Keratinocyte (primary cell): ENCODE data around the gene EPS8L2. TPM values are rescaled to one million over a fixed set of nuclear protein-coding genes. Genes with fewer than 3 reads are reported as not detected.

Experiments used
- DNase-seq: peaks from one replicate; pipeline ENCODE4 v3.0.0-alpha.2; 2011; ENCODE audit warnings: low read depth, missing footprints, low spot score
- FAIRE-seq: peaks from 2 replicates; lab custom pipeline; 2011; peaks lifted over from hg19 to GRCh38; lab: Jason Lieb, UNC
- H2AFZ ChIP-seq: 2 replicates; pipeline ENCODE4 v1.6.0; 2012; ENCODE audit warnings: low read length, control low read depth, inconsistent platforms; ENCODE audit not compliant: control insufficient read depth
- H3K27ac ChIP-seq: 2 replicates; pipeline ENCODE4 v1.5.1; 2011; ENCODE audit warnings: low read length; ENCODE audit not compliant: control insufficient read depth, insufficient read depth
- H3K27me3 ChIP-seq: 3 replicates; pipeline ENCODE4 v1.6.0; 2011; ENCODE audit warnings: low read length; ENCODE audit not compliant: control insufficient read depth, insufficient read depth; ENCODE audit errors: extremely low read depth
- H3K36me3 ChIP-seq, 2 experiments: 2 replicates in 1 of 2; 3 replicates in 1 of 2; pipeline ENCODE4 v1.5.1; 2011; ENCODE audit warnings: low read length in 2 of 2, mild to moderate bottlenecking in 1 of 2; ENCODE audit not compliant: control insufficient read depth in 2 of 2, insufficient read depth in 2 of 2; ENCODE audit errors: extremely low read depth in 1 of 2
- H3K4me1 ChIP-seq: 3 replicates; pipeline ENCODE4 v1.5.1; 2011; ENCODE audit warnings: low read length; ENCODE audit not compliant: control insufficient read depth, insufficient read depth; ENCODE audit errors: extremely low read depth
- H3K4me2 ChIP-seq: 3 replicates; pipeline ENCODE4 v1.6.0; 2011; ENCODE audit warnings: low read depth, low read length; ENCODE audit not compliant: control insufficient read depth, insufficient read depth; ENCODE audit errors: extremely low read depth
- H3K4me3 ChIP-seq, 3 experiments: fragments of 200-600 bp in 1 of 3; sonication (generic) in 1 of 3; 2 replicates in 2 of 3; 3 replicates in 1 of 3; pipeline ENCODE4 v1.5.1; 2011 to 2016; ENCODE audit warnings: low read length in 3 of 3, mild to moderate bottlenecking in 3 of 3, control low read depth in 2 of 3, inconsistent platforms in 1 of 3, low read depth in 1 of 3, mixed read lengths in 1 of 3, mixed run types in 1 of 3, moderate library complexity in 1 of 3; ENCODE audit not compliant: control insufficient read depth in 2 of 3, insufficient read depth in 2 of 3; ENCODE audit errors: extremely low read depth in 1 of 3
- H3K79me2 ChIP-seq: 2 replicates; pipeline ENCODE4 v1.6.0; 2012; ENCODE audit warnings: low read length; ENCODE audit not compliant: control insufficient read depth, insufficient read depth
- H3K9ac ChIP-seq: 3 replicates; pipeline ENCODE4 v1.6.0; 2011; ENCODE audit warnings: low read length; ENCODE audit not compliant: control insufficient read depth, insufficient read depth; ENCODE audit errors: extremely low read depth
- H3K9me1 ChIP-seq: 3 replicates; pipeline ENCODE4 v1.6.0; 2011; ENCODE audit warnings: low read length; ENCODE audit not compliant: control insufficient read depth, insufficient read depth; ENCODE audit errors: extremely low read depth
- H3K9me3 ChIP-seq: 2 replicates; pipeline ENCODE4 v1.5.1; 2012; ENCODE audit warnings: low read depth, low read length; ENCODE audit not compliant: control insufficient read depth
- H4K20me1 ChIP-seq: 3 replicates; pipeline ENCODE4 v1.6.0; 2011; ENCODE audit warnings: low read length; ENCODE audit not compliant: control insufficient read depth, insufficient read depth; ENCODE audit errors: extremely low read depth
- CTCF ChIP-seq, 3 experiments: IDR thresholded peaks in 1 of 3; conservative IDR thresholded peaks in 1 of 3; optimal IDR thresholded peaks in 1 of 3; 2 replicates in 2 of 3; 3 replicates in 1 of 3; pipeline versions ENCODE3 to v1.5.1; 2011; ENCODE audit warnings: low read length in 3 of 3, mild to moderate bottlenecking in 3 of 3, moderate library complexity in 2 of 3, control low read depth in 1 of 3, inconsistent platforms in 1 of 3; ENCODE audit not compliant: insufficient read depth in 2 of 3; ENCODE audit errors: extremely low read depth in 1 of 3
- EZH2 ChIP-seq: IDR thresholded peaks from one replicate; pipeline ENCODE4 v1.6.1; 2012; ENCODE audit warnings: inconsistent platforms, mild to moderate bottlenecking, low read length, moderate library complexity
- dilution Hi-C: fragments of 300-500 bp; cut with MboI; formaldehyde crosslinking; loops from one replicate; pipeline ENCODE4 v1.7.0; 2020; ENCODE audit warnings: low sequenced_read_pairs; ENCODE audit not compliant: extremely low pct_ligation_motif_present
- polyA plus RNA-seq, 5 experiments: library from polyadenylated mRNA; depleted of rRNA in 3 of 5; stranded (reverse) in 3 of 5; stranded (forward) in 1 of 5; unstranded in 1 of 5; fragments of >200 nt; gene quantifications; 1 replicate in 1 of 5; 2 replicates in 3 of 5; 3 replicates in 1 of 5; pipeline versions ENCODE4 v1.2.1 to v1.2.3, GENCODE V29; 2011 to 2012; ENCODE audit warnings: missing spikeins in 2 of 5, low read depth in 1 of 5, low replicate concordance in 1 of 5

EPS8L2 gene
- polyA plus RNA-seq, 1 donor (not counting 4 experiments of a cell fraction or from before 2014, with no cell fraction given), result 114 TPM

GRCh38 chr11:727859-728748 lies 22.1 kb downstream of the EPS8L2 start:
- Histone ChIP-seq H3K36me3 (peaks cover 19 to 25% of the 10 kb centered on the region in 2 experiments), H3K79me2 (no peaks in the 10 kb centered on the region), H3K9me3 (no peaks in the 10 kb centered on the region), H3K27me3 (no peaks in the 10 kb centered on the region), H3K27ac (no peak overlapping the region), H3K4me2 (no peak overlapping the region), H4K20me1 (peaks cover under 1% of the 10 kb centered on the region), H3K4me3 (no peak overlapping the region), H3K4me1 (peaks cover 12% of the 10 kb centered on the region), H2AFZ (no peak overlapping the region), H3K9me1 (no peaks in the 10 kb centered on the region), H3K9ac (no peak overlapping the region)
- DNase-seq (no peak), FAIRE-seq (no peak)
- TF ChIP-seq CTCF (optimal IDR thresholded peaks at IDR 0.05 in 1 of 3, IDR thresholded peaks at IDR 0.05 in 1 of 3, conservative IDR thresholded peaks at IDR 0.05 in 1 of 3; ENCODE audit: extremely low read depth in 1 of 3, insufficient read depth in 2 of 3, low read length in 3 of 3) (peak; percentile 84 to 100 (median 88)), EZH2 (no peak)
- dilution Hi-C loops, result no loop called here

GRCh38 chr11:728901-729491 lies 23.0 kb downstream of the EPS8L2 start:
- no peaks in the 10 kb centered on the region for H3K27me3 ChIP-seq
- H3K9me3 ChIP-seq, result no peaks in the 10 kb centered on the region
- dilution Hi-C loops, result no loop called here
- H3K79me2 ChIP-seq, result no peaks in the 10 kb centered on the region
- no peak overlapping the region for H3K4me2 ChIP-seq
- H3K4me1 ChIP-seq, result peaks cover 12% of the 10 kb centered on the region
- H4K20me1 ChIP-seq, result no peaks in the 10 kb centered on the region
- H3K27ac ChIP-seq, result no peak overlapping the region
- no peak overlapping the region for H3K4me3 ChIP-seq
- peaks cover 19% of the 10 kb centered on the region in 2 experiments for H3K36me3 ChIP-seq
- no peak for DNase-seq
- no peak for TF ChIP-seq EZH2
- TF ChIP-seq CTCF (optimal IDR thresholded peaks at IDR 0.05 in 1 of 3, IDR thresholded peaks at IDR 0.05 in 1 of 3, conservative IDR thresholded peaks at IDR 0.05 in 1 of 3; ENCODE audit: extremely low read depth in 1 of 3, insufficient read depth in 2 of 3, low read length in 3 of 3), result no peak
- no peak for FAIRE-seq
- no peaks in the 10 kb centered on the region for H3K9me1 ChIP-seq
- H3K9ac ChIP-seq, result no peak overlapping the region
- no peak overlapping the region for H2AFZ ChIP-seq
